ENCODE results near the gene MBTPS1.

The MBTPS1 gene

GRCh38 chr16:84033251-84034195, 83.2 kb downstream of the MBTPS1 start:
- Histone ChIP-seq H3K4me3 (ENCODE audit: low read depth in 1 of 2, low read length in 2 of 2) (no peak overlapping the region), H3K9ac (ENCODE audit: low read depth in 1 of 2, low read length in 2 of 2) (no peak overlapping the region), H3K4me1 (ENCODE audit: control insufficient read depth in 1 of 2, insufficient read depth in 2 of 2, low read length in 2 of 2) (no peaks in the 10 kb centered on the region), H3K27me3 (ENCODE audit: control insufficient read depth in 1 of 2, insufficient read depth in 2 of 2, low read length in 2 of 2) (no peaks in the 10 kb centered on the region), H3K36me3 (ENCODE audit: control insufficient read depth in 1 of 2, insufficient read depth in 2 of 2, low read length in 2 of 2) (no peaks in the 10 kb centered on the region), H3K27ac (ENCODE audit: low read depth, low read length) (no peak overlapping the region), H3K9me3 (ENCODE audit: control insufficient read depth in 1 of 2, low read length in 2 of 2) (peaks cover 0 to 5% of the 10 kb centered on the region in 2 donors)

DNA sequence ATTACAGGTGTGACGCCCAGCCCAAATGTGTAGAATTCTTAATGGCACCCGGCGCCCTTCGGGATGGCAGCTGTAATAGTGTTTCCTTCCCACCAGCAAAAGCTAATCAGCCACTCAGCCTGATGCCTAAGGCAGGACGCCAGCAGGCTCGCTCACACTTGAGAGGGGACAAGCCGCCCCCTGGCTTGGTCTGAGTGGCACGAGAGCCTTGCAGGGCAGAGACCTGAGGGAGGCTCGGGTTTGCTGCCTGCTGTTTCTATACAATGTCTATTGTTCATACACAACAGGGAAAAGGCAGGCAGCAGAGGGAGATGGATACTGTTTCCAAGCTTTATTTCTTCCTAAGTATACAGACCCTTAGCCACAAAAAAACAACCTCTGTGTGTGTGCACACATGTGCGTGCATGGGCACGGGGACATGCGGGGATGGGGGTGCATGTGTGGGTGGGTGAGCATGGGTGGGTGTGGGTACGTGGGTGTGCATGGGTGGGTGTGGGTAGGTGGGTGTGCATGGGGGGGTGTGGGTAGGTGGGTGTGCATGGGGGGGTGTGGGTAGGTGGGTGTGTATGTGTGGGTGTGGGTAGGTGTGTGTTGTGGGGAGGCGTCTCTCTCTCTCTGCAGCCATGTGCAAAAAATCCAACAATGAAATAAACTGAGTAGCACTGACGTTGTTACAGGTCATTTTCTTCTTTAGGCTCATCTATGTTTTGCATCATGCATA, 84.1 kb downstream of the MBTPS1 start:
- H3K27ac ChIP-seq (ENCODE audit: low read depth, low read length), result no peak overlapping the region
- H3K4me1 ChIP-seq (ENCODE audit: control insufficient read depth in 1 of 2, insufficient read depth in 2 of 2, low read length in 2 of 2), result no peaks in the 10 kb centered on the region
- no peaks in the 10 kb centered on the region for H3K36me3 ChIP-seq (ENCODE audit: control insufficient read depth in 1 of 2, insufficient read depth in 2 of 2, low read length in 2 of 2)
- no peaks in the 10 kb centered on the region for H3K27me3 ChIP-seq (ENCODE audit: control insufficient read depth in 1 of 2, insufficient read depth in 2 of 2, low read length in 2 of 2)
- H3K9ac ChIP-seq (ENCODE audit: low read depth in 1 of 2, low read length in 2 of 2), result no peak overlapping the region
- H3K4me3 ChIP-seq (ENCODE audit: low read depth in 1 of 2, low read length in 2 of 2), result no peak overlapping the region
- peaks cover 0 to 5% of the 10 kb centered on the region in 2 donors for H3K9me3 ChIP-seq (ENCODE audit: control insufficient read depth in 1 of 2, low read length in 2 of 2)

- Histone ChIP-seq H3K4me1 (ENCODE audit: control insufficient read depth in 1 of 2, insufficient read depth in 2 of 2, low read length in 2 of 2) (no peaks in the 10 kb centered on the region), H3K9me3 (ENCODE audit: control insufficient read depth in 1 of 2, low read length in 2 of 2) (peaks cover 0 to 5% of the 10 kb centered on the region in 2 donors), H3K36me3 (ENCODE audit: control insufficient read depth in 1 of 2, insufficient read depth in 2 of 2, low read length in 2 of 2) (no peaks in the 10 kb centered on the region), H3K27me3 (ENCODE audit: control insufficient read depth in 1 of 2, insufficient read depth in 2 of 2, low read length in 2 of 2) (no peaks in the 10 kb centered on the region), H3K9ac (ENCODE audit: low read depth in 1 of 2, low read length in 2 of 2) (no peak overlapping the region), H3K27ac (ENCODE audit: low read depth, low read length) (no peak overlapping the region), H3K4me3 (ENCODE audit: low read depth in 1 of 2, low read length in 2 of 2) (no peak overlapping the region)
Observed at GRCh38 chr16:84031556-84031955, 85.2 kb downstream of the MBTPS1 start.

- no peaks in the 10 kb centered on the region for H3K36me3 ChIP-seq (ENCODE audit: control insufficient read depth in 1 of 2, insufficient read depth in 2 of 2, low read length in 2 of 2)
- no peaks in the 10 kb centered on the region for H3K27me3 ChIP-seq (ENCODE audit: control insufficient read depth in 1 of 2, insufficient read depth in 2 of 2, low read length in 2 of 2)
- H3K27ac ChIP-seq (ENCODE audit: low read depth, low read length), result no peak overlapping the region
- no peaks in the 10 kb centered on the region for H3K4me1 ChIP-seq (ENCODE audit: control insufficient read depth in 1 of 2, insufficient read depth in 2 of 2, low read length in 2 of 2)
- H3K9me3 ChIP-seq (ENCODE audit: control insufficient read depth in 1 of 2, low read length in 2 of 2), result no peaks in the 10 kb centered on the region
- H3K4me3 ChIP-seq (ENCODE audit: low read depth in 1 of 2, low read length in 2 of 2), result no peak overlapping the region
- no peak overlapping the region for H3K9ac ChIP-seq (ENCODE audit: low read depth in 1 of 2, low read length in 2 of 2)
Observed at GRCh38 chr16:84029297-84030047, 87.3 kb downstream of the MBTPS1 start.

DNA sequence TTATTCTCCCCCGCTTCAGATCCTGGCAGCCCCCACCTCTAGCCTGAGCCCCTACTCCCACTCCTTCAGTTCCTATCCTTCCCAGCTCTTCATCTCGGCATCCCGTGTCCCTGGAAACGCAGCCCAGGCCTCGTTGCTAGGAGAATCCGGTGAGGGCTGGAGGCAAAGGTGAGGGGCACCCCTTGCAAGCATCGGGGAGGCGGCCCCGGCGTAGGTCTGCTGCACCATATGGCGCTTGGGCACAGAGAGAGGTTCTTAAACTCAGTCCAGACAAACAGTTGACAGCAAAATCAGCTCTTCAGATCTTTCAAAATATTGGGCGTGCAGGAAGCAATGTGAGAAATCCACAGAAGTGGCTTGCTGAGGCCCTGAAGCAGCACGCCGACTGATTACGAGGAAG, 89.1 kb downstream of the MBTPS1 start:
- H3K4me1 ChIP-seq (ENCODE audit: control insufficient read depth in 1 of 2, insufficient read depth in 2 of 2, low read length in 2 of 2), result peaks cover 3 to 5% of the 10 kb centered on the region in 2 donors
- no peaks in the 10 kb centered on the region for H3K9me3 ChIP-seq (ENCODE audit: control insufficient read depth in 1 of 2, low read length in 2 of 2)
- no peak overlapping the region for H3K27ac ChIP-seq (ENCODE audit: low read depth, low read length)
- no peak overlapping the region for H3K9ac ChIP-seq (ENCODE audit: low read depth in 1 of 2, low read length in 2 of 2)
- H3K4me3 ChIP-seq (ENCODE audit: low read depth in 1 of 2, low read length in 2 of 2), result no peak overlapping the region
- no peaks in the 10 kb centered on the region for H3K36me3 ChIP-seq (ENCODE audit: control insufficient read depth in 1 of 2, insufficient read depth in 2 of 2, low read length in 2 of 2)
- no peaks in the 10 kb centered on the region for H3K27me3 ChIP-seq (ENCODE audit: control insufficient read depth in 1 of 2, insufficient read depth in 2 of 2, low read length in 2 of 2)

DNA sequence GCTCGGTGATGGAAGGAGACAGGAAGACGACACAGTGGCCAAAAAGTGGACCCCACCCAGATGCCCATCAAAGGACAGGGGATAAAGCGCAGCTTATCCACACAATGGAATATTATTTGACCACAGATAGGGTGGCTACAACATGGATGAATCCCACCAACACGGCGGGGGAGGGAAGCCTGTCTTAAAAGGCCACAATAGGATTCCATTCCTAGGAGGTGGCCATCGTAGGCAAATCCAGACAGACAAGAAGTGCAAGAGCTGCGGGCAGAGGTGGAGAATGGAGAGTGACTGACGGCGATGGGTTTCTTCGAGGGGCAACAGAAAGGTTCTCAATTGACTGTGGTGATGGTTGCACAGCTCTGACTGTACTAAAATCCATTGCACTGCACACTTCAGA, 90.1 kb downstream of the MBTPS1 start:
- Histone ChIP-seq H3K27me3 (ENCODE audit: control insufficient read depth in 1 of 2, insufficient read depth in 2 of 2, low read length in 2 of 2) (no peaks in the 10 kb centered on the region), H3K4me1 (ENCODE audit: control insufficient read depth in 1 of 2, insufficient read depth in 2 of 2, low read length in 2 of 2) (peaks cover 3 to 5% of the 10 kb centered on the region in 2 donors), H3K9me3 (ENCODE audit: control insufficient read depth in 1 of 2, low read length in 2 of 2) (peaks cover 1 to 3% of the 10 kb centered on the region in 2 donors), H3K36me3 (ENCODE audit: control insufficient read depth in 1 of 2, insufficient read depth in 2 of 2, low read length in 2 of 2) (no peaks in the 10 kb centered on the region), H3K9ac (ENCODE audit: low read depth in 1 of 2, low read length in 2 of 2) (no peak overlapping the region), H3K27ac (ENCODE audit: low read depth, low read length) (no peak overlapping the region), H3K4me3 (ENCODE audit: low read depth in 1 of 2, low read length in 2 of 2) (no peak overlapping the region)

GRCh38 chr16:84024854-84025253, 91.9 kb downstream of the MBTPS1 start:
- Histone ChIP-seq H3K27me3 (ENCODE audit: control insufficient read depth in 1 of 2, insufficient read depth in 2 of 2, low read length in 2 of 2) (no peaks in the 10 kb centered on the region), H3K9ac (ENCODE audit: low read depth in 1 of 2, low read length in 2 of 2) (no peak overlapping the region), H3K27ac (ENCODE audit: low read depth, low read length) (no peak overlapping the region), H3K9me3 (ENCODE audit: control insufficient read depth in 1 of 2, low read length in 2 of 2) (peaks cover 5 to 9% of the 10 kb centered on the region in 2 donors), H3K36me3 (ENCODE audit: control insufficient read depth in 1 of 2, insufficient read depth in 2 of 2, low read length in 2 of 2) (no peaks in the 10 kb centered on the region), H3K4me3 (ENCODE audit: low read depth in 1 of 2, low read length in 2 of 2) (no peak overlapping the region), H3K4me1 (ENCODE audit: control insufficient read depth in 1 of 2, insufficient read depth in 2 of 2, low read length in 2 of 2) (peaks cover 3 to 5% of the 10 kb centered on the region in 2 donors)

GRCh38 chr16:84022644-84023043, 94.1 kb downstream of the MBTPS1 start:
- H3K27ac ChIP-seq (ENCODE audit: low read depth, low read length), result no peak overlapping the region
- peaks cover 9% of the 10 kb centered on the region in 2 donors for H3K9me3 ChIP-seq (ENCODE audit: control insufficient read depth in 1 of 2, low read length in 2 of 2)
- H3K36me3 ChIP-seq (ENCODE audit: control insufficient read depth in 1 of 2, insufficient read depth in 2 of 2, low read length in 2 of 2), result no peaks in the 10 kb centered on the region
- no peak overlapping the region for H3K4me3 ChIP-seq (ENCODE audit: low read depth in 1 of 2, low read length in 2 of 2)
- H3K4me1 ChIP-seq (ENCODE audit: control insufficient read depth in 1 of 2, insufficient read depth in 2 of 2, low read length in 2 of 2), result peaks cover 3 to 5% of the 10 kb centered on the region in 2 donors
- H3K27me3 ChIP-seq (ENCODE audit: control insufficient read depth in 1 of 2, insufficient read depth in 2 of 2, low read length in 2 of 2), result no peaks in the 10 kb centered on the region
- H3K9ac ChIP-seq (ENCODE audit: low read depth in 1 of 2, low read length in 2 of 2), result no peak overlapping the region

- Histone ChIP-seq H3K27ac (ENCODE audit: low read depth, low read length) (no peak overlapping the region), H3K9me3 (ENCODE audit: control insufficient read depth in 1 of 2, low read length in 2 of 2) (peaks cover 9% of the 10 kb centered on the region in 2 donors), H3K4me3 (ENCODE audit: low read depth in 1 of 2, low read length in 2 of 2) (no peak overlapping the region), H3K36me3 (ENCODE audit: control insufficient read depth in 1 of 2, insufficient read depth in 2 of 2, low read length in 2 of 2) (no peaks in the 10 kb centered on the region), H3K9ac (ENCODE audit: low read depth in 1 of 2, low read length in 2 of 2) (no peak overlapping the region), H3K27me3 (ENCODE audit: control insufficient read depth in 1 of 2, insufficient read depth in 2 of 2, low read length in 2 of 2) (no peaks in the 10 kb centered on the region), H3K4me1 (ENCODE audit: control insufficient read depth in 1 of 2, insufficient read depth in 2 of 2, low read length in 2 of 2) (peaks cover 3 to 5% of the 10 kb centered on the region in 2 donors)
Observed at GRCh38 chr16:84021488-84021887, 95.3 kb downstream of the MBTPS1 start.
